ENCODE measurements around the gene SCMH1. TPM values are rescaled to one million over a fixed set of nuclear protein-coding genes. Genes with fewer than 3 reads are reported as not detected.

SCMH1 gene
- total RNA-seq, 1 experiment from 2014 or later, result 16.5 TPM

DNA sequence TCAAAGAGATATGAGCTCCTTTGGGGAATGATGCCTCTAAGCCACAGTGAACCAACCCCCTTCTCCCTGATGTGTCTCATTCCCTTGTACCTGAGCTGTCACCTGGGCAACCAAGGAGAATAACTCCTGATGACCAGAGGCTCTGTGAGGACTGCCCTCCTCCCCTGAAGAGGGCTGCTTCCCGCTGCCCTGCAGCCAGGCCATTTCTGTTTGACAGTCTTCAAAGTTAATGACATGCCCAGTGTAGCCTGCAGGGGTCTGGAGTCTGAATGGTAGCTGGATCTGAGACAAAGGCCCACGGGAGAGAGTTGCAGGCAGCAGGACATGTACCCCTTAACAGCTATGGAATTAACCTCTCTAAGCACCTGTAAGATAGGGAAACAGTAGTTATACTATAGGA is 217.2 kb downstream of the SCMH1 start:
- H3K4me1 Mint-ChIP-seq, result peaks cover 11 to 12% of the 10 kb centered on the region in 2 experiments
- no peak overlapping the region for H2AK5ac ChIP-seq (ENCODE audit: insufficient read length, low read length)
- TF ChIP-seq, protein P1, sequence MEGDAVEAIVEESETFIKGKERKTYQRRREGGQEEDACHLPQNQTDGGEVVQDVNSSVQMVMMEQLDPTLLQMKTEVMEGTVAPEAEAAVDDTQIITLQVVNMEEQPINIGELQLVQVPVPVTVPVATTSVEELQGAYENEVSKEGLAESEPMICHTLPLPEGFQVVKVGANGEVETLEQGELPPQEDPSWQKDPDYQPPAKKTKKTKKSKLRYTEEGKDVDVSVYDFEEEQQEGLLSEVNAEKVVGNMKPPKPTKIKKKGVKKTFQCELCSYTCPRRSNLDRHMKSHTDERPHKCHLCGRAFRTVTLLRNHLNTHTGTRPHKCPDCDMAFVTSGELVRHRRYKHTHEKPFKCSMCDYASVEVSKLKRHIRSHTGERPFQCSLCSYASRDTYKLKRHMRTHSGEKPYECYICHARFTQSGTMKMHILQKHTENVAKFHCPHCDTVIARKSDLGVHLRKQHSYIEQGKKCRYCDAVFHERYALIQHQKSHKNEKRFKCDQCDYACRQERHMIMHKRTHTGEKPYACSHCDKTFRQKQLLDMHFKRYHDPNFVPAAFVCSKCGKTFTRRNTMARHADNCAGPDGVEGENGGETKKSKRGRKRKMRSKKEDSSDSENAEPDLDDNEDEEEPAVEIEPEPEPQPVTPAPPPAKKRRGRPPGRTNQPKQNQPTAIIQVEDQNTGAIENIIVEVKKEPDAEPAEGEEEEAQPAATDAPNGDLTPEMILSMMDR (conservative IDR thresholded peaks at IDR 0.05), result peak; percentile 31; the same call in 2 of the 3 replicates
- no peak overlapping the region for H2BK5ac ChIP-seq (ENCODE audit: insufficient read length, low read length)
- no peak overlapping the region for H3K14ac ChIP-seq (ENCODE audit: insufficient read depth, low read length)
- H3K23ac ChIP-seq (ENCODE audit: insufficient read length, low read depth, low read length), result no peak overlapping the region
- H3K9ac ChIP-seq (ENCODE audit: extremely low read depth, insufficient read length, low read length), result no peak overlapping the region
- no peaks in the 10 kb centered on the region for H3K9me3 Mint-ChIP-seq
- no CpG with 5 or more reads among the region's 2 CpGs for WGBS (ENCODE audit: extremely low coverage, insufficient read length, low lambda C conversion rate)
- no peak overlapping the region for H3K4me2 ChIP-seq (ENCODE audit: insufficient read depth, insufficient read length, low read length)
- H3K79me1 ChIP-seq (ENCODE audit: insufficient read depth, low read depth, low read length, poor library complexity, severe bottlenecking), result no peaks in the 10 kb centered on the region
- H3K36me3 Mint-ChIP-seq (ENCODE audit: insufficient read depth in 1 of 3, low read depth in 3 of 3), result peaks cover 13 to 21% (median 18%) of the 10 kb centered on the region in 3 experiments
- no peak overlapping the region for H2BK12ac ChIP-seq (ENCODE audit: insufficient read length, low read depth, low read length)
- H4K20me1 ChIP-seq (ENCODE audit: control insufficient read depth, insufficient read depth, insufficient read length), result no peaks in the 10 kb centered on the region
- H3K9me3 ChIP-seq (ENCODE audit: control insufficient read depth, low read depth, low read length), result no peaks in the 10 kb centered on the region
- no peak overlapping the region for H3K4ac ChIP-seq (ENCODE audit: low read depth, low read length)
- H3K4me3 Mint-ChIP-seq, result no peak overlapping the region
- no peak overlapping the region for H4K5ac ChIP-seq (ENCODE audit: insufficient read length, low read depth, low read length)
- H3K27me3 ChIP-seq (ENCODE audit: insufficient read depth, low read length), result no peaks in the 10 kb centered on the region
- H3K79me2 ChIP-seq (ENCODE audit: insufficient read depth, low read length), result no peaks in the 10 kb centered on the region
- H3K23me2 ChIP-seq (ENCODE audit: insufficient read length, low read depth, low read length, poor library complexity, severe bottlenecking), result no peaks in the 10 kb centered on the region
- H2AFZ ChIP-seq (ENCODE audit: low read length), result no peak overlapping the region
- no peak overlapping the region for H3K27ac ChIP-seq (ENCODE audit: insufficient read length, low read depth, low read length)
- no peak overlapping the region for H2BK20ac ChIP-seq (ENCODE audit: low read depth, low read length, poor library complexity, severe bottlenecking)
- H3T11ph ChIP-seq (ENCODE audit: low read length), result no peak overlapping the region
- no peak for DNase-seq
- H3K18ac ChIP-seq (ENCODE audit: insufficient read length, low read depth, low read length), result no peak overlapping the region
- peak overlapping the region in 1 of 3 experiments; percentile 44; a peak in 1 of 7 replicates for H3K27ac Mint-ChIP-seq
- no peak overlapping the region for H2BK120ac ChIP-seq (ENCODE audit: low read depth, low read length, poor library complexity, severe bottlenecking)
- no peak overlapping the region for H4K91ac ChIP-seq (ENCODE audit: insufficient read length, low read depth, low read length)
- H4K8ac ChIP-seq (replicated peaks; ENCODE audit: insufficient read length, low read depth, low read length), result no peak overlapping the region
- H3K4me1 ChIP-seq (ENCODE audit: insufficient read depth, low read length), result no peaks in the 10 kb centered on the region
- no peak overlapping the region for H3K56ac ChIP-seq (ENCODE audit: insufficient read length, low read depth, low read length)
- peaks cover 23% of the 10 kb centered on the region for H3K27me3 Mint-ChIP-seq (ENCODE audit: low read depth)
- H2BK15ac ChIP-seq (ENCODE audit: low read depth, low read length), result no peak overlapping the region

All from H9 (cell line).